Kidney capillary endothelial cell (primary cell): ENCODE measurements around the gene FADS2.

Experiments
- DNase-seq: peaks from one replicate; pipeline ENCODE4 v3.0.0-alpha.2; 2018; ENCODE audit warnings: low spot score

FADS2 gene

GRCh38 chr11:61905801-61906521, 77.9 kb downstream of the FADS2 start:
- DNase-seq = no peak

- no peak for DNase-seq
Measured at GRCh38 chr11:61906522-61906909, 78.4 kb downstream of the FADS2 start.

GRCh38 chr11:61907282-61907681, 79.2 kb downstream of the FADS2 start:
- no peak for DNase-seq

- no peak for DNase-seq
Measured at GRCh38 chr11:61907871-61908729, 80.0 kb downstream of the FADS2 start.

GRCh38 chr11:61908730-61909316, 80.7 kb downstream of the FADS2 start:
- DNase-seq = no peak

GRCh38 chr11:61910187-61911127, 82.4 kb downstream of the FADS2 start:
- DNase-seq = no peak

- DNase-seq = no peak
Measured at GRCh38 chr11:61911128-61911700, 83.1 kb downstream of the FADS2 start.

GRCh38 chr11:61911701-61912529, 83.8 kb downstream of the FADS2 start:
- no peak for DNase-seq

GRCh38 chr11:61912530-61912898, 84.4 kb downstream of the FADS2 start:
- no peak for DNase-seq

GRCh38 chr11:61912991-61913698, 85.0 kb downstream of the FADS2 start:
- DNase-seq = no peak

GRCh38 chr11:61913699-61914395, 85.7 kb downstream of the FADS2 start:
- no peak for DNase-seq

GRCh38 chr11:61914471-61915171, 86.5 kb downstream of the FADS2 start:
- no peak for DNase-seq

- DNase-seq = no peak
Measured at GRCh38 chr11:61916737-61917333, 88.7 kb downstream of the FADS2 start.
